ENCODE data around the gene VAMP4.
"Not testable (repeated sequence)": the region's sequence is repeated elsewhere in the genome, so short reads cannot be mapped to it uniquely, and the experiment has no call there.

The VAMP4 gene

DNA sequence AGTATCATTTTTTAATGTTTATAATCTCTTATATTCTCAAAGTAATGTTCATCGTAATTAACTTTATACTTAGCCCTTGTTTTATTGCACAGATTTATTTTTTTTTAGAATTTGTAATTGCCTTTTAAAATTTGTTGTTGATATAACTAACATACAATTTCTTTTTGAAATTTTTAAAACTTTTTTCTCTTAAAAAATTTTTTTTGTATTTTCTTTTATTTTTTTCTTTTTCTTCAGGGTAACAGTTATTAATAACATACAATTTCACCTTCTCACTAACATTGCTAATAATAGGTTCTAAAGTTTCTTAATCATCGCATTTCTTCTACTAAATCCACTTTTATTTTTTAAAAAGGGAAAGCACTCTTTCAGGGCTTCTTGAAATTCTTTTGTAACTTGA lies 11.3 kb upstream of the VAMP4 start:
- no peak for DNase-seq (ENCODE audit: low read depth in 3 of 3, low spot score in 1 of 3)

DNA sequence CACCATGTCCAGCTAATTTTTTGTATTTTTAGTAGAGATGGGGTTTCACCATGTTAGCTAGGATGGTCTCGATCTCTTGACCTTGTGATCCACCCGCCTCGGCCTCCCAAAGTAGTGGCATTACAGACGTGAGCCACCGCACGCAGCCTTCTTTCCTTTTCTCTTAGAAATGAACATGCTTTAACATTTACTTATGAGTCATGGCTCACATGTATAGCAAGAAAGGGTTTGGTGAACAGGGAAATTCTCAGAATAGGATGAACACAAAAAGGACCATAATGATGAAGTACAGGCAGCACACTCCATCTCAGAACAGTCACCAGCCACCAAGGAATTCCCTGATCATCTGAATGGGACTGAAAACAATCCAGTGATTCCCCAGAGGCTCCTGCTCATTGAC lies 9.4 kb upstream of the VAMP4 start:
- DNase-seq (ENCODE audit: low read depth in 3 of 3, low spot score in 1 of 3), result no peak

DNA sequence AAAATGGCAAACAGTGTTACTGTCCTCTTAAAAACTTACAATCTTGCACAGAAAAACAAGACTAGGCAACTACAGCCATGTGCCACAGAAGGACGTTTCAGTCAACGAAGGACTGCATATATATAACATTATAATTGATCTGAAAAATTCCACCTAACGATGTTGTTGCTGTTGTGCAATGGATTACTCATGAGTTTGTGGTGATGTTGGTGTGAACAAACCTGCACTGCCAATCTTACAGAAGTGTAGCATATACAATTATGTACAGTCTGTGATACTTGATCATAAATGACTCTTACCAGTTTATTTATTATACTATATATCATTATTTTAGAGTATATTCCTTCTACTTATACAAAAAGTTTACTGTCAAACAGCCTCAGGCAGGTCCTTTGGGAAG lies 6.8 kb upstream of the VAMP4 start:
- DNase-seq (ENCODE audit: low read depth in 3 of 3, low spot score in 1 of 3), result no peak

DNA sequence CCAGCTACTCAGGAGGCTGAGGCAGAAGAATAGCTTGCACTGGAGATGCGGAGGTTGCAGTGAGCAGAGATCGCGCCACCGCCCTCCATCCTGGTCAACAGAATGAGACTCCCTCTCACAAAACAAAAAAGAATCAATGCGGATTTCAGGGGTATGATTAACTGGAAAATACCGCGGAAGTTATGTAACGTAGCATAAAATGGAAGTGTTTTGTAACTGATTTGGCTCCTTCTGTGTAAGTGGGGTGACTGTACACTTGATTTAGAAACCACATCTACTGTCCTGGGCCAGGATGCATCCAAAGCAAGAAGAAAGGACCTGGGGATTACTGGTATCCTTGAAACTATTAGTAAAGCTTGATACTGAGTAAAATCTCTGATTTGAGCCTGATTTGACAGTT lies 3.1 kb upstream of the VAMP4 start:
- DNase-seq (ENCODE audit: low read depth in 3 of 3, low spot score in 1 of 3), result no peak

DNA sequence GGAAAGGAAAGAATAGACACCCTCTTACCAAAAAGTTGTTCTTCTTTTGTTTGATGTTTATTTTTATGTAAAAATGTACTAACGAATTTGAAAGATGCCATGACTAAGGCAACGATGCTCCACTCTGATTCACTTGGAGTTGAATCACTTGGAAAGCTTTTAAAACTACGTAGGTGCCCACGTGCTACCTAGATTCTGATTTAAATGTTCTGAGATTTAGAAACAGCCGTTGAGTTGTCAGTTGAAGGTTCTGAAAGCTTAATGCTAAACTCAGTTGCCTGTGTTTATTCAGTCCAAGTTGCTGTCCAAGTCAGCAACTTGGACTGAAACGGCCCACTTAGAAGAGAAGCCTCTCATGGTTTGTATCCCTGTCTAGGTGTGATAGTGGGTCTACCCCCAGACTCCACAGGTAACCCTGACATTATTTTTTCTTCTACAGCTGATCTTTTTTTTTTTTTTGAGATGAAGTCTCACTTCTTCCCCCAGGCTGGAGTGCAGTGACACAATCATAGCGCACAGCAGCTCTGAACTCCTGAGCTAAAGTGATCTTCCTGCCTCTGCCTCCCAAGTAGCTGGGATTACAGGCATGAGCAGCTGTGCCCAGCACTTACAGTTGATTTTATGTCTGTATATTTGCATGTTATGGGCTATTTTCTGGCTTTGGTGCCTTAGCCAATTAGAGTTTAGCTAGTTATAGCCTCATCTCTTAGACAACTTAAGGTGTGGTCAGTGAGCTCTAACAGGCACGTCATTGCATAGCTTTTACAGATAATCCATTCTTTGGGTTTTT lies 1.4 kb upstream of the VAMP4 start:
- DNase-seq (ENCODE audit: low read depth in 3 of 3, low spot score in 1 of 3), result no peak

DNA sequence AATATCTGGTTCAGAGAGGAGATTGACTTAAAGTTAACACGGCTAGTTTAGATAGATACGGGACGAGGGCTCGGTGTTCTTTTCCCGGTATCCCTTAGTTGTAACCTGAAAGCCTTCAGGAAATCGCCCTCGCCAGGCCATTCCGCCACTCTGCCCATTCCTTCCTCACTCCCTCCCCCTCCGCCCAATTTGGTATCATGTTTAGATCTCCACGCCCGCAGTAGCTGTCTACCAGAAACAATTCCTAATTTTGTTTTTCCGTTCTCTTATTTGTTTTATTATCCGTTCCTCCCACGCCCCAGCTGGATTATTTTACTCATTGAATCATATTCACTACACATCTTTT lies 685 bp upstream of the VAMP4 start:
- DNase-seq (ENCODE audit: low read depth in 3 of 3, low spot score in 1 of 3), result no peak

DNA sequence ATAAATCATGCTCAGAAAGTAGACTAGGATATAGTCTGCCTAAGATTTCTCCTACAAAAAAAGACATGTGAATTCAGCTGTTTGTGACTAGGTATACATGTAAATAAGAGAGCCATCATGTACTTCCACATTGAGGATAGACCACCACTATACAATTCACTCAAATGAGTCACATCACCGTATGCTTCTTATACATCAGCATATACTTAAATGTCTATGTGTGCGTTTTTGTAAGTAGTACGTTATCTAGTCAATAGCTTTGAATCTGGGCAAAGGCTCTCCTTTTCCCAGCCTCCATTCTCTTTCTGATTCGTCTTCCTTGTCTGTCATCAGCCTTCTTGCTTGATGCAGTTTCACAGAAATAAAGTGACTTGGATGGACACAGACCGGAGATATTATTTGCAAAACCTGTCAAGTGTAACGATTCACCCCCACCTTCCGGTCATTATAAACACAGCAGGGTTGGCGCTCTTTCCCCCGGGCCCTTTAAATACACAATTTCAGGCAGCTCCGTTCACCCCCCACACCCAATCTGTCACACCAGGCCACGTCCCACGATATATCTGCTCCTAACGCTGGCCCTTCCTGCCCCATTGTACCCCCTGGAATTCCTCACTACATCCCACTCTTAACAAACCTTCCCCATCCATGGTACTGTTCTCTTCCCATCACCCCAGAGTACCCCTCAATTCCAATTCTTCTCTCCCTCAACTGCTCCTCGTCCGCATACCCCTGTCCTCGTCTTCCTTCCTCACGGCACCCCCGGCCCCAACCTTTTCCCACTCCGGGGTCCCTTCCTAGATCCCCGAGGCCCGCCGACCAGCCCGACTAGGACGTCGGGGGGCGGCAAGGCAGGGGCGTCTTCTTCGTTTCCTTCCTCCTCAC lies 636 bp downstream of the VAMP4 start:
- DNase-seq (ENCODE audit: low read depth in 3 of 3, low spot score in 1 of 3), result peak in 1 of 3 donors; percentile 10

DNA sequence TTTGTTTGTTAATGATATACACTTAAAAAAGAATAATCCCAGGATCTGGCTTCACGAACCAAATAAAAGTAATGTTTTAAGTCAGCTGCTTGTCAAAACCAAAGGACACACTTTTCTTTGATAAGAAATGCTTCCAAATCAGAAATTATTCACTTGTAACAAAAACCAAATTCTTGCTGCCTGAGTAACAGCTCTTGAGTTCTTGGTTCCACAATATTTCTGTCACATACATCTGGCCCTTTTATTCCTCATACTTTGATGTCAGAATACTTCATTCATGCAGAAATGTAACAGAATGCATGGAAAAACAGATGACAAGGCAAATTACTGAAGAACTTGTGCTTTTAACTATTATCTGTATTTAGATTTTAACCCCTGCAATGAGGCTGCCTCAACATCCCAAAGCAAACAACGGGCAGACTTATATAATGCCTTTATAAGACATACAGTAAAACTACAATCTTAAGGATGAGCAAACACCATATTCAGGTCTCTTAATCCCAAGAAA lies 1.5 kb downstream of the VAMP4 start:
- no peak for DNase-seq (ENCODE audit: low read depth in 3 of 3, low spot score in 1 of 3)

DNA sequence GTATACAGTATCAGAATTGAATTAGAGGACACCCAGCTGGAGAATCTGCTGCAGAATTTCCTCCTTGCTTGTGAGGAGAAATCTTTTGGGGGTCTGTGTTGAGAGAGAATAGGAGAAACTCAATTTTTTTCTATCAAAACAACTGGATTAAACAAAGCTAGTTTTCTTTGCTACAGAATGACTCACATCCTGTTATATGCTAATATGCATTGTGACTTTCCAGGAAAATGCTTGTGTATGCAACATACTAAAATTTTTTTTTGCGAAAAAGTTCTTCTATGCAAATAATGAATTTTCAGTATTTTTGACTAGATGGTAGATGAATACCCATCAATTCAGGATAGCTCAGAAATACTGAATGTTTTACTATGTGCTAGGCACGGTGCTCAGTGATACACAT lies 2.2 kb downstream of the VAMP4 start:
- DNase-seq (ENCODE audit: low read depth in 3 of 3, low spot score in 1 of 3), result no peak

DNA sequence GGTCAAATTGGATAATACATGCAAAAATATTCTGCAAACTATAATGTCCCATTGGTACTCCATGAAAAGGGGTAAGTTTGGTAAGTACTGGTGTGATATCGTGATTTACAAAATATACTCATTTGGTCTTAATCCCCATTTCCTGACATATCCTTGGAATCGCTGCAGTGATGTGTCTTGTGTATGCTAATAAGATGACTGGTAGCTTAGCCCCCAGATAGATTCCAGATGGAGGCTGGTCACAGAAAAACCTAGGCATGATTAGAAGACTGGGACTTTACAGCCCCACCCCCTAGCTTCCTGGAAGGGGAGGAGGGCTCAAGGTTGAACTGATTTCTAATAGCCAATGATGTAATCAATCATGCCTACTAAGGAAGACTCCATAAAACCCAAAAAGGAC lies 3.0 kb downstream of the VAMP4 start:
- no peak for DNase-seq (ENCODE audit: low read depth in 3 of 3, low spot score in 1 of 3)

DNA sequence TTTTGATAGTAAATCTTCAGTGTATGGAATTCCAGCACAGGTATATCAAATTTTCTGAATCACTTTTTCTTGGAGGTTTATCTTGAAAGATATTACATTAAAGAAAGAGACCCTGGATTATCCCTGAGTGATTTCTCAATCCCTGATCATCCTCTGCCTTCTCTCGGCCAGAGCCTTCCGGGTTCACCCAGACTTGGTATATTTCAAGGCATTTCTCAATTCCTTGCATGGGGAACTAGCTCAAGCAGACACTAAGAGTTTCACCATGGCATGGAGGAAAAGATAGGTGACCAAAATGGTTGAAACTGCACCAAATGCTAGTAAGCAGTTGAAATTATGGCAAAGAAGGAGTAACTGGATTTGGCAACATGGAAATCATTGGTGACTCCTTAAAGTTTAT lies 5.7 kb downstream of the VAMP4 start:
- DNase-seq (ENCODE audit: low read depth in 3 of 3, low spot score in 1 of 3), result no peak

DNA sequence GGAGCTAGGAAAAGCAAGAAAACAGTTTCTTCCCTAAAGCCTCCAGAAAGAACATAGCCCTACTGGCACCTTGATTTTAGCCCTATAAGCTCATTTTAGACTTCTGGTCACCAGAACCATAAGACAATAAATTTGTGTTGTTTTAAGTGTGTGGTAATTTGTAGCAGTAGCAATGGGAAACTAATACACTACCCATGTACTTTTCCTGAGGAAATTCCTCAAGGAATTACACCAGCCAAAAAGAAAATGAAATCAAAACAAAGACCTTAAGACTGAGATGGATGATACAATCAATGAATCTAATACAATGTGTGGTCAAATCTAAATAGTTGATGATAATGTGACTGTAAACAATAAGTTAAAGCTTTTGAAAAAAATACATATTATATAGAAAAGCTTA lies 11.8 kb downstream of the VAMP4 start:
- DNase-seq (ENCODE audit: low read depth in 3 of 3, low spot score in 1 of 3), result no peak

DNA sequence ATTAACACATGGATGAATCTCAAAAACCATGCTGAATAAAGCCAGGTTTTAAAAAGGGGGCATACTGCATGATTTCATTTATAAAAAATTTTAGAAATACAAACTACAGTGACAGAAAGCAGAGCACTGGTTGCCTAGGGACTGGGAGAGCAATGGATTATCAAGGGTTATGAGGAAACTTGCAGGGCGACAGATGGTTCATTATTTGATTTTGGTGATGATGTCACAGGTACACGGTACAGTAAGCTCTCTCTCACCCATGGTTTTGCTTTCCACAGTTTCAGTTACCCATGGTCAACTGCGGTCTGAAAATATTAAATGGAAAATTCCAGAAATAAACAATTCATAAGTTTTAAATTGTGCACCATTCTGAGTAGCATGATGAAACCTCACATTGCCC lies 14.1 kb downstream of the VAMP4 start:
- no peak for DNase-seq (ENCODE audit: low read depth in 3 of 3, low spot score in 1 of 3)

DNA sequence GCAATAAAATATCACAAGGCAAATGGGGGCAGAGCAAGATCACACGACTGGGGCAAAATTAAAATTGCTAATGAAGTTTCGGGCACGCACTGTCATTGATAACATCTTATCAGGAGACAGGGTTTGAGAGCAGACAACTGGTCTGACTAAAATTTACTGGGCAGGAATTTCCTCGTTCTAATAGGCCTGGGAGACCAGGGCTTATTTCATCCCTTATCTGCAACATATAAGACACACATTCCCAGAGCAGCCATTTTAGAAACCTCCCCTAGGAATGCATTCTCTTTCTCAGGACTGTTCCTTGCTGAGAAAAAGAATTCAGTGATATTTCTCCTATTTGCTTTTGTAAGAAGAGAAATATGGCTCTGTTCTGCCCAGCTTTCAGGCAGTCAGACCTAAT lies 18.7 kb downstream of the VAMP4 start:
- not testable (repeated sequence) for DNase-seq (ENCODE audit: low read depth in 3 of 3, low spot score in 1 of 3)

DNA sequence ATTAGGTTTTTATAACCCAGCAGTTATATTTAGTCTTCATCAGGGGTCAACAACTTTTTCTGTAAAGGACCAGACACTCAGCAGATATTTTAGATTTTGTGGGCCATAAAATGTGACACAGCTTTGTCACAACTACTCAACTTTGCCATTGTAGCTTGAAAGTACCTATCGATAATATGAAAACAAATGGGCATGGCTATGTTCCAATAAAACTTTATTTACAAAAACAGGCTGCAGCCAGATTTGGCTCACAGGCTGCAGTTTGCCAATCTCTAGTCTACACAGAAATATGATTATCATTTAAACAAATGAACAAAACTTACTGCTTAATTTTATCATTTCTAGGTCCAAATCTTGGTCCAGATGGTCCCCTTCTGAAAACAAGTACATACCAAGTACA lies 23.0 kb downstream of the VAMP4 start:
- DNase-seq (ENCODE audit: low read depth in 3 of 3, low spot score in 1 of 3), result no peak

DNA sequence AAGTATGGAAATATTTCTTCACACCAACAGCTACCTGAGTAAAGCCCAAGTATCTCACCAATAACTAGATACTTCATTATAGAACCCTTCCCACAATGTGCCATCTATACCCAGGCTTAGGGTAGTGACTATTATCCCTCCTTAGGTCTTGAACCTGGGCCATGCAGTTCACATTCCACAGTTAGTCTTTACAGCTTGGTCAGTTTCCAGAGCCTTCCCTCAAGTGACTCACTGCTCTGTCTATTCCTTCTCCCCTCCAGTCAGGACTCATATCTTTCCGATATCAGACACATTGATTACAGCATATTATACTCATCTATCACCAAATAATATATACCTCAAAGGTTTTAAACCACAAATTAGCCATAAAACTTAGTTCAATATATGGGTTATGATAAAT lies 23.6 kb downstream of the VAMP4 start:
- DNase-seq (ENCODE audit: low read depth in 3 of 3, low spot score in 1 of 3), result no peak

DNA sequence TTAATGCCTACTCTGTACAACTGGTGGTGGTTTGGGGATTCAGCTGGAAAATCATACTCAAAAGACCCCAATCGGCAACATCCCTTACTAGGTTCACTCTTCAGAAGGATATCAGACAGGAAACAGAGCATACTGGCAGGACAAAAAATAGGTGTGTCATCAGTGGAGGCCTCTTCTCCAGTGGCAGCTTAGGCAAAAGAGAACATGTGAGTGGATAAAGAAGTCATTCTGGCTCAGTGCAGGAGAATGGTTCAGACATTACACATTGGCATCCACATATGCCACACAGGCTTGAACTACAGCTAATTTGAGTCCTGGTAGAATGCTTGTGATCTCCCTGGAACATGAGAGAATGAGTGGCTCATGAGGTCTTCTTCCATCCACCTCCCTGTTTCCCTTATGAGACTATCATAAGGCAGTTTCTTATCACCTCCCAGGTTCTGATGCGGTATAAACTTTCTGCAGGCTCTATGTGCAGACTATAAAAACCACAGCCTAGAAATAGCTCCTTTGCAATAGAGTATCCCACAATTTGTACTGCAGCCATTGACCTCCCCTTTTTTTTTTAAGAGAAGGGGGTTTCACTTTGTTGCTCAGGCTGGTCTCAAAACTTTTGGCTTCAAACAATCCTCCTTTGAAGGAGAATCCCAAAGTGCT lies 24.7 kb downstream of the VAMP4 start:
- no peak for DNase-seq (ENCODE audit: low read depth in 3 of 3, low spot score in 1 of 3)

DNA sequence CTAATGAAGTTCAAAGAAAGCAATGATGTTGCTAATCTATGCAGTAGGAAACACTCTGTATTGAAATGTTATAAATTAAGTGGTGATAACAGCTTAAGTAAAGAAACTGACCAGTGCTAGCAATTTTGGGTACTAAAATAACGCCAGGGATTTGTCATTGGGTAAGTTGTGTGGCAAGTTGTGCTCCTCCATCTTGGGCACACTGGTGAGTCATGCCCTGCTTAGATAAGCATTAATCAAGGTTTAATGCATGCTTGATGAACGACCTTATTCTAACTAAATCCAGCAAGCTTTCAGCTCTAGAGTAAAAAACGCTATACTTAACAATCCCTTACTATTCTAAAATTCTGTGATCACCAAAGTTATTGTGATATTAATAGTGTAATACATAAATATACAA lies 25.2 kb downstream of the VAMP4 start:
- no peak for DNase-seq (ENCODE audit: low read depth in 3 of 3, low spot score in 1 of 3)

DNA sequence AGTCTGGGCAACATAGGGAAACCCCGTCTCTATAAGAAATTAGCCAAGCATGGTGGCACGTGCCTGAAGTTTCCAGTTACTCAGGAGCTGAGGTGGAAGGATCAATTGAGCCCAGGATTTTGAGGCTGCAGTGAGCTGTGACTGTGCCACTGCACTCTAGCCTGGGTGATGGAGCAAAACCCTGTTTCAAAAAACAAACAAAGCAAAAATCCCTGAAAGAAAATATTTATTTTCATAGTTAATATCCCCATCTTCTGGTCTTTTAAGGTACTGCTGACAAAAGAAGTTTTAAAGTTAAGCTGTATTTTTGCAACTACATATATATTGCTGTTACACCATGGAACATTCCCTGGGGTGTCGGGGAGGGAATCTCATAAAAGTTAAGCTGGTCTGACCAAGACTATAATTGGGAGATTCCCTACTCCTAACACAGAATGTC lies 26.0 kb downstream of the VAMP4 start:
- DNase-seq (ENCODE audit: low read depth in 3 of 3, low spot score in 1 of 3), result no peak

DNA sequence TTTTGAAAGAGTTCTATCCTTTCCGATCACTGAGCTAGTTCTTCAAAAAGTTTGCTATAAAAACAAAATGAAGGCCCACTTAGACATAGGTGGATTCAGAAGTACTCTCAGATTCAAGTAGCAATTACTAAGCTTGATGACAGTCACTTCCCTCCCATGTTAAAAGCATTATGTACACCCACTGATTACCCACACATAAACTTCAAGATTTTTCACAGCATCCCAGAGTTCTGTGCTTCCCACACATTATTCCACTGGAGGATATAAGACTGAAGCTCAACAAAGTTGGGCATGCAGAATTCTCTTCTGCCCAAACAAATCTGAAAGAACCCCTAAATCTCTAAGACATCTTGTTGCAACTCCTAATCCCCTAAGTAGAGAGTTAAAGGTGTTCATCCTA lies 29.5 kb downstream of the VAMP4 start:
- no peak for DNase-seq (ENCODE audit: low read depth in 3 of 3, low spot score in 1 of 3)

DNA sequence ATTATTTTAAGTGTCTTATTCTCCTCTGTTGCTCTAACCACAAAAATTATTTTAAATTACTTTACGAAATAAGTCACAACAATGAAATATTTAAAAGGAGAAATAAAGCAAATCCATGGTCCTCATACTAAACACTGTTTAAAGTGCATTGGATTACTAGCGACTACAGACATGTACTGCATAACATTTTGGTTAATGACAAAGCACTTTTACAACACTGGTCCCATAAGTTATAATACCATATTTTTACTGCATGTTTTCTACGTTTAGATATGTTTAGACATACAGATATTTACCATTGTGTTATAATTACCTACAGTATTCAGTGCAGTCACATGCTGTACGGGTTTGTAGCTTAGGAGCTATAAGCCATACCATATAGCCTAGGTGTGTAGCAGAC lies 30.2 kb downstream of the VAMP4 start:
- no peak for DNase-seq (ENCODE audit: low read depth in 3 of 3, low spot score in 1 of 3)

DNA sequence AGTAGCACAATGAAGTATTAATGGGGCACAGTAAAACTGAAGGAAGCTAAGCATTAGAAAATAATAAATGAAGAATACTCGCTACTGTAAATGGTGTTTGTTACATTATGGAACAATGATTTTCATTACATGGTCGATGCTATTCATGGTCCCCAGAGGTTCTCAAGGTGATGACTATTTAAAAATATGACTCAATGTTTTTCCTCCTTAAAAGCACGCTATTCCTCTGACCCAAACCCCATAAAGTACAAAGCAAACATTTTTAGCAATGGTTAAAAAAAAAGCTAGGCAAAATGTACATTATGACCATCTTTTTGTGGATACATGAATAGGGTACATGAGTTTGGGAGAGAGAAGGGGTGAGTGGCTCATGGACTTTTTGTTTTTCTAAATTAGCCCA lies 34.3 kb downstream of the VAMP4 start:
- no peak for DNase-seq (ENCODE audit: low read depth in 3 of 3, low spot score in 1 of 3)

All from stimulated activated CD4-positive, alpha-beta T cell treated with anti-CD3 and anti-CD28 coated beads, TNF-alpha, amount 100 ng/mL, for 1 hour (primary cell).